ENCODE results near the gene PRKCQ.

PRKCQ gene

DNA sequence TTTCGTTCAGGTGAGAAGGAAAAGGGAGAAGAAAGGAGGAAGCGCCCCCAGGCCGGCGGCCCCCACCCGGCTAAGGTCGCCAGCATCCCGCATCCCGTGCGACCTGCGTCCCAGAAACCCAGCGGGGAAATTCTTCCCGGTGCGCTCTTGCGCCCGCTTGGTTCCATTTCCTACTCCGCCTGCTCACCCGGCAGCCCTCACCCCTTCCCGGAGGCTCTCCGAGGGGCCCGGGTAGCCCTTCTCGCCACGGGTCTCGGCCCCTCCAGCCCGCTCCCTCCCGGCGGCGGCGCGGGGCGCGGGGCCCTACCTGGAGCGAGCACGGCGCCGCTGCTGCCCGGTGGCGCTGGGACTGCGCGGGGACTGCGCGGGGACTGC lies at the start of gene PRKCQ:
TSS of gene PRKCQ (minus strand) at position 373 of the 375 bp plus-strand sequence. CDS start 65,141 bp downstream, outside the sequence.
- in situ Hi-C loops (cut with MboI; ENCODE audit: low pct_unique_long_range_greater_than_20kb, low sequenced_read_pairs, unreplicated experiment), result no loop called here
- no peak for TF ChIP-seq CTCF (IDR thresholded peaks at IDR 0.05; ENCODE audit: extremely low read depth, insufficient read depth, missing control alignments)
- DNase-seq (ENCODE audit: low spot score), result no peak

GRCh38 chr10:6625428-6625827 lies 45.4 kb upstream of the PRKCQ start:
- DNase-seq (ENCODE audit: low spot score), result no peak
- in situ Hi-C loops (cut with MboI; ENCODE audit: low pct_unique_long_range_greater_than_20kb, low sequenced_read_pairs, unreplicated experiment), result no loop called here
- TF ChIP-seq CTCF (IDR thresholded peaks at IDR 0.05; ENCODE audit: extremely low read depth, insufficient read depth, missing control alignments), result no peak

GRCh38 chr10:6624392-6624791 lies 44.3 kb upstream of the PRKCQ start:
- DNase-seq (ENCODE audit: low spot score), result no peak
- in situ Hi-C loops (cut with MboI; ENCODE audit: low pct_unique_long_range_greater_than_20kb, low sequenced_read_pairs, unreplicated experiment), result no loop called here
- TF ChIP-seq CTCF (IDR thresholded peaks at IDR 0.05; ENCODE audit: extremely low read depth, insufficient read depth, missing control alignments), result no peak

- no peak for TF ChIP-seq CTCF (IDR thresholded peaks at IDR 0.05; ENCODE audit: extremely low read depth, insufficient read depth, missing control alignments)
- DNase-seq (ENCODE audit: low spot score), result no peak
- in situ Hi-C loops (cut with MboI; ENCODE audit: low pct_unique_long_range_greater_than_20kb, low sequenced_read_pairs, unreplicated experiment), result no loop called here
These were observed 42.8 kb upstream of the PRKCQ start for GRCh38 chr10:6622921-6623320.

GRCh38 chr10:6621536-6621935 lies 41.5 kb upstream of the PRKCQ start:
- no peak for TF ChIP-seq CTCF (IDR thresholded peaks at IDR 0.05; ENCODE audit: extremely low read depth, insufficient read depth, missing control alignments)
- in situ Hi-C loops (cut with MboI; ENCODE audit: low pct_unique_long_range_greater_than_20kb, low sequenced_read_pairs, unreplicated experiment), result no loop called here
- no peak for DNase-seq (ENCODE audit: low spot score)

DNA sequence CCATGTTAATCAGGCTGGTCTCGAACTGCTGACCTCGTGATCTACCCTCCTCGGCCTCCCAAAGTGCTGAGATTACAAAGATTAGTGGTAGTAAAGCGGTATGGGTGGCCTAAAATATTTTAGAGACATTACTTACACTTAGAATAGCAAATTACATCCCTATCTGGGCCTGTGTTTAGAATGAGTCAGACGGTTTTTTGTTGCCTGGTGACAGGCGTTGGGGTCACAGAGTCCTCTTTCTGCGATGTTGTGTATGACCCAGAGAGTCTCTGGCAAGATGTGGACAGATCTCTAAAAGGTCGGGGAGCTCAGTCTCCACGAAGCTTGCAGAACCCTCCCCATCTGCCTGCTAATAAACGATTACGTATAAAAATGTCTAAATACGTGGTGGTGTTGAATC lies 39.6 kb upstream of the PRKCQ start:
- DNase-seq (ENCODE audit: low spot score), result no peak
- in situ Hi-C loops (cut with MboI; ENCODE audit: low pct_unique_long_range_greater_than_20kb, low sequenced_read_pairs, unreplicated experiment), result no loop called here
- no peak for TF ChIP-seq CTCF (IDR thresholded peaks at IDR 0.05; ENCODE audit: extremely low read depth, insufficient read depth, missing control alignments)

- DNase-seq (ENCODE audit: low spot score), result no peak
- TF ChIP-seq CTCF (IDR thresholded peaks at IDR 0.05; ENCODE audit: extremely low read depth, insufficient read depth, missing control alignments), result no peak
- in situ Hi-C loops (cut with MboI; ENCODE audit: low pct_unique_long_range_greater_than_20kb, low sequenced_read_pairs, unreplicated experiment), result no loop called here
These were observed 38.3 kb upstream of the PRKCQ start for GRCh38 chr10:6618340-6618739.
